D721Med (cell line): ENCODE measurements around the gene DAGLA.

Experiments
- DNase-seq: peaks from one replicate; pipeline ENCODE4 v3.0.0; 2011; ENCODE audit warnings: low spot score; ENCODE audit not compliant: insufficient read length
- FAIRE-seq: peaks from 2 replicates; lab custom pipeline; 2011; peaks lifted over from hg19 to GRCh38; lab: Jason Lieb, UNC
- TF ChIP-seq, protein P1 (sequence below): IDR thresholded peaks from 2 replicates; pipeline ENCODE4 v1.5.1; 2012; ENCODE audit warnings: mild to moderate bottlenecking, control low read depth; ENCODE audit not compliant: insufficient read depth; ENCODE audit errors: missing control alignments

Gene DAGLA

DNA sequence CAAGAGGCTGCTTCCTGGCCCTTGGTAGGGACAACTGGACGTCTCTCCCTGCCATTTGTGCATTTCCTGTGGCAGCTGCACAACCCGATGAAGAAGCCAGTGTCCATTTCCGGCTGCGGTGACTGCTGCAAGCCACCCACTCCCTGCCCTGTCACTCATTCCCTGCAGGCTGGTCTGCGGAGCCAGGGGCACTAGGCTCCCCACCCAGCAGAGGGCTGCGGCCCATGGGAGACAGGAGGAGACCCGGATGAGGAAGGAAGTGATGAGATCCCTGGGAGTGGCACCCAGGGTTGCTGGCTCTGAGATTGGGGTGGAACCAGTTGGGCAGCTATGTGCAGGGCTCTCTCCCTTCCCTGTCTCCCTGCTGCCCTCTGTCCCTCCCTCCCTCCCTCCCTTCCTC lies 62.2 kb downstream of the DAGLA start:
- no peak for DNase-seq
- TF ChIP-seq, protein P1, sequence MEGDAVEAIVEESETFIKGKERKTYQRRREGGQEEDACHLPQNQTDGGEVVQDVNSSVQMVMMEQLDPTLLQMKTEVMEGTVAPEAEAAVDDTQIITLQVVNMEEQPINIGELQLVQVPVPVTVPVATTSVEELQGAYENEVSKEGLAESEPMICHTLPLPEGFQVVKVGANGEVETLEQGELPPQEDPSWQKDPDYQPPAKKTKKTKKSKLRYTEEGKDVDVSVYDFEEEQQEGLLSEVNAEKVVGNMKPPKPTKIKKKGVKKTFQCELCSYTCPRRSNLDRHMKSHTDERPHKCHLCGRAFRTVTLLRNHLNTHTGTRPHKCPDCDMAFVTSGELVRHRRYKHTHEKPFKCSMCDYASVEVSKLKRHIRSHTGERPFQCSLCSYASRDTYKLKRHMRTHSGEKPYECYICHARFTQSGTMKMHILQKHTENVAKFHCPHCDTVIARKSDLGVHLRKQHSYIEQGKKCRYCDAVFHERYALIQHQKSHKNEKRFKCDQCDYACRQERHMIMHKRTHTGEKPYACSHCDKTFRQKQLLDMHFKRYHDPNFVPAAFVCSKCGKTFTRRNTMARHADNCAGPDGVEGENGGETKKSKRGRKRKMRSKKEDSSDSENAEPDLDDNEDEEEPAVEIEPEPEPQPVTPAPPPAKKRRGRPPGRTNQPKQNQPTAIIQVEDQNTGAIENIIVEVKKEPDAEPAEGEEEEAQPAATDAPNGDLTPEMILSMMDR = no peak
- no peak for FAIRE-seq

DNA sequence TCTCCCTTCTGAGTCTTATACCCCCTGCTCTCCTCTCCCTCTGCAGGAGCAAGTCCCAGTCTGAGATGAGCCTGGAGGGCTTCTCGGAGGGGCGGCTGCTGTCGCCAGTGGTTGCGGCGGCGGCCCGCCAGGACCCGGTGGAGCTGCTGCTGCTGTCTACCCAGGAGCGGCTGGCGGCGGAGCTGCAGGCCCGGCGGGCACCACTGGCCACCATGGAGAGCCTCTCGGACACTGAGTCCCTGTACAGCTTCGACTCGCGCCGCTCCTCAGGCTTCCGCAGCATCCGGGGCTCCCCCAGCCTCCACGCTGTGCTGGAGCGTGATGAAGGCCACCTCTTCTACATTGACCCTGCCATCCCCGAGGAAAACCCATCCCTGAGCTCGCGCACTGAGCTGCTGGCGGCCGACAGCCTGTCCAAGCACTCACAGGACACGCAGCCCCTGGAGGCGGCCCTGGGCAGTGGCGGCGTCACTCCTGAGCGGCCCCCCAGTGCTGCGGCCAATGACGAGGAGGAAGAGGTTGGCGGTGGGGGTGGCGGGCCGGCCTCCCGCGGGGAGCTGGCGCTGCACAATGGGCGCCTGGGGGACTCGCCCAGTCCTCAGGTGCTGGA lies 63.4 kb downstream of the DAGLA start:
- FAIRE-seq (no peak), DNase-seq (no peak)
- TF ChIP-seq, protein P1 = no peak

DNA sequence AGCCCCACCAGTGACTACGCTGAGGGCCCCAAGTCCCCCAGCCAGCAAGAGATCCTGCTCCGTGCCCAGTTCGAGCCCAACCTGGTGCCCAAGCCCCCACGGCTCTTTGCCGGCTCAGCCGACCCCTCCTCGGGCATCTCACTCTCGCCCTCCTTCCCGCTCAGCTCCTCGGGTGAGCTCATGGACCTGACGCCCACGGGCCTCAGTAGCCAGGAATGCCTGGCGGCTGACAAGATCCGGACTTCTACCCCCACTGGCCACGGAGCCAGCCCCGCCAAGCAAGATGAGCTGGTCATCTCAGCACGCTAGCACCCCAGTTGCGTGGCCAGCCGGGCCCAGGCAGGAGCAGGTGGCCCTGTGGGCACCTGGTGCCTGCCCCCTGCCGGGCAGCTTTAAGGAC lies 64.0 kb downstream of the DAGLA start:
- TF ChIP-seq, protein P1 = no peak
- DNase-seq (no peak), FAIRE-seq (no peak)

DNA sequence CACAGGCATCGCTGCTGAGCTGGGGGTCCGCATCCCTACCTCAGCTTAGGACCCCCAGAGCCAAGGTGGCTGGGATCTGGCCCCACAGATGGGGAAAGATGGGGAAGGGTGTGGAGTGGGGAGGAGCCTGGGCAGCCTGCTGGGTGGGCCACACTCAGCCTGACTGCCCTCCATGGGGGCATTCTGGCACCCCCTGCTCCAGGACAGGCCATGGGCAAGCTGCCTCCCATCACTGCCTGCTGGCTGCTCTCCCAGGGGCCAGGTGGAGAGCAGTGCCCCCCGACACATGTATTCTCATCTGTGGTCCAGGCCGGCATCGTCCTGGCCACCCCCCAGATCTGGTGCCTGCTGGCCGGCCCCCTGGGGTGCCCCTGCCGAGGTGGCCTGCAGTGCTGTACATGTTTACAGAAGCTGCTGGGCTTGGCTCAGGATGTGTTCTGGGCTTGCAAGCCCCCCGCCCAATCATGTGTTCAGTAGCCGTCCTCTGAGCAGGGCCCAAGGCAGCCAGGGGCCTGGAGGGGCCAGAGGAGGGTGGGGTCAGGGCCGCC lies 64.5 kb downstream of the DAGLA start:
- no peak for FAIRE-seq
- TF ChIP-seq, protein P1 = no peak
- no peak for DNase-seq

DNA sequence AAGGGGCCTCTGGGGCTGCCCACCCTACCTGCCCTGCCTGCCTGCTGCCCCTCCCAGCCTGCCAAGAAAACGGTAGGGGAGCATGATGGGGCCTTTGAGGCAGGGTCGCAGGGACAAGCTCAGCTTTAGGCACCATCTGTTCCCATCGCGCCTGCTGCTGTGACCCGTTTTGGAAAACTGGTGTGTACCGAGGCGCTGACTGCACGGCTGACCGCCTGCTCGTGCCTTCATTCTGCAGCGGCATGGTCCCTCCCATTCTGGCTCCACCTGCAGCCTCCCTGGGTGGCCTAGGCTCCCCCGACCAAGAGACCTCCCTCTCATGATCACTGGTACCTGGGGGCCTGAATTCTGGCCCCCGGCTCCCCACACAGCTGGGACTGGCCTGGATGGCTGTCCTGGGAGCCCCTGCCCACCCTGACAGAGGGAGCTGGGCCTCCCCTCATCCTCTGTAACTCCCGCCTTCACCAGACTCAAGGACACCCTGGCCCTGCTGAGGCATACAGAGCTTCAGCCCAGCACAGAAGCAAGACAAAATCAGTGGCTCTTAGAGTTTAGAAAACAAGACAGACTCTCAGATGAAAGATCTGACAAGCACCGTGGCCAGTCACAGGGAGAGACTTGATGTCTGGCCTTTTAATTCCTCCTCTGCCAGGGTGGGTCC lies 65.7 kb downstream of the DAGLA start:
- TF ChIP-seq, protein P1 = no peak
- DNase-seq (no peak), FAIRE-seq (no peak)

DNA sequence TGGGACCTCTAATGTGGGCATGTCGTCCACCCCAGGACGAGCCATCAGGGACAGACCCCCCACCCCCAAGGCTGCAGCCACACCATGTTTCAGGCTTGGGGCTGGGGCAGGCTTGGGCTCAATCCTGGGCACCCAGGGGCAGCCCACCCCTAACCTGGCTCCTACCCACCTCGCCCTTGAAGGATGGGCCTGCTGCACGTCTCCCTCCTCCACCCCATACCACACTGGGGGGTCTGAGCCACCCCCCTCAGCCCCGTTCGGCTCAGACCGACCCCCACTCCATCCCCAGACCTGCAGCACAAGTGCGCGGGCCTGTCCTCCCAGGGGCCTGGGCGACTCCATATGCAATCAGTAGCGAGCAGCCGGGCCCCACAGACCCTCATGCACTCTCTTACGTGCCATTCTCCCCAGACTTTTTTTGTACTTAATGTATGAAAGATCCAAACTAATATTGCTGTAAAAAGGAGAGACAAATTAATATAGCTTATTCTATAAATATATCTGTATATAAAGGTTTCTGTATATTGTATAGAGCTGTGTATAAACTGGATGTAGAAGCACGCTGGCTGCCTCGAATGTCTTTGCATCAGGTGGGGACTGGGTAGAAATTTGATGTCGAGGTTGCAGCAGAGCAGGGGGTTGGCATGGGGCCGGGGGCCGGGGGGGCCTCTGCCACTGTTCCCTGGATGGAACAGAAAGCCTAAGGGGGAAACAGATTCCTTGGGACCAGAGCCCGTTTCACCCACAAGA lies 66.4 kb downstream of the DAGLA start:
- TF ChIP-seq, protein P1 = no peak
- no peak for DNase-seq

More for the DNA sequence above, 66.4 kb downstream of the DAGLA start:
- FAIRE-seq = no peak
